AG04449 (cell line): ENCODE results near the gene ANKH.

ENCODE experiments used
- CTCF ChIA-PET: fragments of 350-600 bp; formaldehyde crosslinking; extraction: SDS; loops from one replicate; lab custom pipeline; 2021; ENCODE audit warnings: antibody characterized with exemption; lab: Yijun Ruan, JAX
- POLR2A ChIA-PET: fragments of 400-600, 350-600 bp; formaldehyde crosslinking; extraction: SDS; loops from one replicate; lab custom pipeline; 2020; ENCODE audit warnings: antibody characterized with exemption, inconsistent platforms; lab: Yijun Ruan, JAX
- DNase-seq: peaks from one replicate; pipeline ENCODE4 v3.0.0-alpha.2; 2010; ENCODE audit warnings: low read depth, low spot score
- H3K4me3 ChIP-seq: 2 replicates; pipeline ENCODE4 v1.5.1; 2011; ENCODE audit warnings: low read depth, mild to moderate bottlenecking, control low read depth, low read length
- CTCF ChIP-seq: IDR thresholded peaks from one replicate; pipeline ENCODE4 v1.5.1; 2011; ENCODE audit warnings: mild to moderate bottlenecking, moderate library complexity, low read length, control low read depth, inconsistent platforms; ENCODE audit not compliant: insufficient read depth; ENCODE audit errors: missing control alignments

Gene ANKH

GRCh38 chr5:14855366-14855765 is 16.2 kb downstream of the ANKH start:
- ChIA-PET CTCF (no interaction called here), POLR2A (no interaction called here)
- no peak overlapping the region for H3K4me3 ChIP-seq
- DNase-seq, result no peak
- TF ChIP-seq CTCF, result no peak

GRCh38 chr5:14854799-14855198 is 16.8 kb downstream of the ANKH start:
- H3K4me3 ChIP-seq, result no peak overlapping the region
- no peak for DNase-seq
- no peak for TF ChIP-seq CTCF
- POLR2A ChIA-PET, result no interaction called here
- CTCF ChIA-PET, result no interaction called here

DNA sequence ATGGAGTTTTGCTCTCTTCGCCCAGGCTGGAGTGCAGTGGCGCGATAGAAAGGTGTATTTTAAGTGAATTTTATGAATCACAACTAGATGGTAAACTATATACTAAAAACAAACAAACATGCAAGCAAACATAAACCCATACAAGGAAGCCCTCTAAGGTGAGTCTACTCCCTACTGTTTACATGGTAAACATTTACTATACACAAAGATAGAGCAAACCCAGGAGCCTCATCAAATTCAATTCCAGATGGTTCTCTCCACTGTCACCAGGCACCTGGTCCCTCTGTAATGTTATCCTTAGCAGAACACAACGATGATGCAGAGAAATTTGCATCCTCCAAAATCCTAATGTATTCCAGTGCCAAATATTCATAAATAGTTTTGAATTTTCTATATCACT is 17.9 kb downstream of the ANKH start:
- no peak for TF ChIP-seq CTCF
- no peak for DNase-seq
- H3K4me3 ChIP-seq, result no peak overlapping the region
- ChIA-PET CTCF (no interaction called here), POLR2A (no interaction called here)

DNA sequence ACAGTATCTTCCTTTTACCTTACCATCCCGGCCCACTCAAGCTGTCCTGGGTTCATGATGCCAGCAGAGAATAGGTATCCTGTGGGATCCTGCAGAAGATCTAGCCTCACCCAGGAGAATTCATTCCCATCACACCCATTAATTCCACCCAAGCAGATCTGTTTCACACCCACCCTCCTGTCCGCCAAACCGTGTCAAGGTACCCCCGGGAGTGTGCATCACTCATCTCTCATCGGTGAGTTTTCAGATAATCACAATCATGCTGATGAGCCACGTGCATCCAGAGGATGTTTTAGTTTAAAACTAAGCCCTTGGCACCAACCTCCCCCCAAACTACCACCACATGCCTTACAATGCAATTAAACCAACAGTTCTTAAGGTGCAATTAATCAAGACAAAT is 18.8 kb downstream of the ANKH start:
- ChIA-PET POLR2A (no interaction called here), CTCF (interaction anchor here (1.3 to 1.6 kb wide), 2 partner anchors 9 to 19 kb away, joined by 4 to 8 read pairs; partner anchors contain the start of gene ANKH)
- no peak for TF ChIP-seq CTCF
- DNase-seq, result no peak
- no peak overlapping the region for H3K4me3 ChIP-seq

GRCh38 chr5:14851999-14852526 is 19.5 kb downstream of the ANKH start:
- no peak for TF ChIP-seq CTCF
- ChIA-PET CTCF (interaction anchor here (1.3 to 1.6 kb wide), 2 partner anchors 10 to 20 kb away, joined by 4 to 8 read pairs; partner anchors contain the start of gene ANKH), POLR2A (no interaction called here)
- DNase-seq, result no peak
- H3K4me3 ChIP-seq, result no peak overlapping the region

DNA sequence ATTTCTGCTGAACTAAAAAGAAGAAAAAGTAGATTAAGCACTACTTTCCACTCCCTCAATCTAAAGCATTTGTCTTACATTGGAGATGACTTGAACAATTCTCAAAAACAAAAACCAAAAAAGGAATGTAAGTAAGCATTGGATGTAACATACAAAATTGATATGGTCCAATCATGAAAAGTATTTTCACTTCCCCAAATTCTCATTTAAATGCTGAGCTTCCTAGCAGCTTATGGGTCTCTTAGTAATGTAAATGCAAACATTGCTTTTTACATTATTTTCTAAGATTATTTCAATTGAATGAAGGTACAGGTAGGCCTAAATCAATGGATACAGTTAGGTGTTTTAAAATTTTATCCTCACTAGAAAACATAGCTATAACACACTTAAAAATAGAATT is 20.0 kb downstream of the ANKH start:
- no peak overlapping the region for H3K4me3 ChIP-seq
- TF ChIP-seq CTCF, result no peak
- POLR2A ChIA-PET, result no interaction called here
- DNase-seq, result no peak
- CTCF ChIA-PET, result interaction anchor here (1.3 to 1.6 kb wide), 2 partner anchors 10 to 20 kb away, joined by 4 to 8 read pairs; partner anchors contain the start of gene ANKH
